A549 (cell line): ENCODE results near the gene PRKCQ. TPM values are rescaled to one million over a fixed set of nuclear protein-coding genes. Genes with fewer than 3 reads are reported as not detected.

Experiments
- ATAC-seq, 2 experiments: fragments of 200-7000 bp in 1 of 2; fragments of >200 bp in 1 of 2; cut with Nextera tagmentation in 1 of 2; cut with Tn5 transposase in 1 of 2; 3 replicates each; pipeline versions ENCODE4 v1.8.0 to v1.9.1; 2018 to 2020; ENCODE audit warnings: mild to moderate bottlenecking in 1 of 2, moderate library complexity in 1 of 2
- CTCF ChIA-PET: fragments of 300-600 bp; sonication (Branson Sonifier 250); formaldehyde crosslinking; extraction: SDS; loops from one replicate; lab custom pipeline; 2021; ENCODE audit warnings: antibody characterized with exemption, inconsistent platforms; lab: Yijun Ruan, JAX
- POLR2A ChIA-PET: fragments of 350-600 bp; formaldehyde crosslinking; extraction: SDS; loops from one replicate; lab custom pipeline; 2021; ENCODE audit warnings: antibody characterized with exemption, inconsistent platforms; lab: Yijun Ruan, JAX
- DNase-seq, 2 experiments: peaks; one replicate each; pipeline versions ENCODE4 v3.0.0 to v3.0.0-alpha.2; 2011 to 2016; ENCODE audit warnings: low read depth in 1 of 2, low spot score in 1 of 2
- FAIRE-seq: peaks from 2 replicates; lab custom pipeline; 2011; peaks lifted over from hg19 to GRCh38; lab: Jason Lieb, UNC
- H3K27ac ChIP-seq, 2 experiments: fragments of >200 bp; sonication (Bioruptor Twin); formaldehyde crosslinking; 3 replicates each; pipeline ENCODE4 v1.5.1; 2016 to 2017
- H3K4me1 ChIP-seq: fragments of >200 bp; sonication (Bioruptor Twin); formaldehyde crosslinking; 3 replicates; pipeline ENCODE4 v1.6.1; 2016
- H3K4me2 ChIP-seq: fragments of >200 bp; sonication (Bioruptor Twin); formaldehyde crosslinking; 3 replicates; pipeline ENCODE4 v1.6.1; 2016
- H3K4me3 ChIP-seq: fragments of >200 bp; sonication (Bioruptor Twin); formaldehyde crosslinking; 3 replicates; pipeline ENCODE4 v1.5.1; 2016
- H3K9me3 ChIP-seq: fragments of >200 bp; sonication (Bioruptor Twin); formaldehyde crosslinking; 3 replicates; pipeline ENCODE4 v1.6.1; 2016
- BHLHE40 ChIP-seq: IDR thresholded peaks from 2 replicates; pipeline ENCODE4 v1.6.1; 2012; ENCODE audit warnings: low read depth, low read length, inconsistent platforms
- CBX2 ChIP-seq: fragments of 200-600 bp; sonication (generic); IDR thresholded peaks from 2 replicates; pipeline ENCODE4 v1.6.1; 2016; ENCODE audit warnings: low read depth, mild to moderate bottlenecking, borderline replicate concordance
- CBX8 ChIP-seq: fragments of 200-600 bp; sonication (generic); IDR thresholded peaks from 2 replicates; pipeline ENCODE4 v1.6.1; 2016
- CHD2 ChIP-seq: fragments of 150-350 bp; IDR thresholded peaks from 2 replicates; pipeline ENCODE4 v1.6.1; 2014; ENCODE audit warnings: low read length; ENCODE audit not compliant: partially characterized antibody
- CHD4 ChIP-seq: fragments of 200-600 bp; sonication (generic); IDR thresholded peaks from 2 replicates; pipeline ENCODE4 v1.6.1; 2016; ENCODE audit warnings: antibody characterized with exemption, mild to moderate bottlenecking, borderline replicate concordance
- EHMT2 ChIP-seq: fragments of 200-600 bp; sonication (generic); IDR thresholded peaks from 2 replicates; pipeline ENCODE4 v1.6.1; 2016; ENCODE audit warnings: antibody characterized with exemption, low read depth, mild to moderate bottlenecking, moderate library complexity
- EP300 ChIP-seq, 2 experiments: fragments of >200 bp; sonication (Bioruptor Twin); formaldehyde crosslinking; IDR thresholded peaks; 2 replicates in 1 of 2; 3 replicates in 1 of 2; pipeline ENCODE4 v1.6.1; 2016 to 2017
- FOSB ChIP-seq: fragments of 250-450 bp; sonication (Bioruptor Pico); IDR thresholded peaks from 2 replicates; pipeline ENCODE4 v1.5.0; 2020; ENCODE audit warnings: mild to moderate bottlenecking, moderate library complexity
- GATA3 ChIP-seq: IDR thresholded peaks from 2 replicates; pipeline ENCODE4 v1.6.1; 2012; ENCODE audit warnings: borderline replicate concordance
- HDAC2 ChIP-seq: fragments of 200-600 bp; sonication (generic); IDR thresholded peaks from 2 replicates; pipeline ENCODE4 v1.6.1; 2016
- HOXB5 ChIP-seq: fragments of 250-450 bp; sonication (Bioruptor Pico); IDR thresholded peaks from 2 replicates; pipeline ENCODE4 v1.5.0; 2020; ENCODE audit warnings: mild to moderate bottlenecking, moderate library complexity
- NR3C1 ChIP-seq: fragments of >200 bp; sonication (Bioruptor Twin); formaldehyde crosslinking; IDR thresholded peaks from 3 replicates; pipeline ENCODE4 v1.6.1; 2017
- PHF8 ChIP-seq: fragments of 200-600 bp; sonication (generic); IDR thresholded peaks from 2 replicates; pipeline ENCODE4 v1.6.1; 2016; ENCODE audit warnings: low read depth, mild to moderate bottlenecking, antibody characterized with exemption, moderate library complexity, borderline replicate concordance
- POLR2AphosphoS2 ChIP-seq: conservative IDR thresholded peaks from 2 replicates; pipeline ENCODE4 v1.6.1; 2012; ENCODE audit warnings: low read length, improper control_type of control experiment, inconsistent platforms
- RARB ChIP-seq: fragments of 250-450 bp; sonication (Bioruptor Pico); IDR thresholded peaks from 2 replicates; pipeline ENCODE4 v1.8.0; 2021; ENCODE audit warnings: mild to moderate bottlenecking, moderate library complexity
- ZFP36 ChIP-seq: fragments of 450-650 bp; IDR thresholded peaks from 2 replicates; pipeline ENCODE4 v1.6.1; 2014; ENCODE audit warnings: borderline replicate concordance; ENCODE audit not compliant: partially characterized antibody
- WGBS: methylation state at CpG from one replicate; pipeline ENCODE4 v1.1.6; 2017; ENCODE audit errors: missing lambda C conversion rate; 5-methylcytosine and 5-hydroxymethylcytosine counted together
- polyA plus RNA-seq, 4 experiments: library from polyadenylated mRNA; depleted of rRNA in 3 of 4; stranded (reverse); fragments of >200 nt; fragmentation: RNase III in 1 of 4; extraction: RNeasy Plus Mini Kit Qiagen cat#74134 plus additional on column Dnase treatment in 1 of 4; gene quantifications; 2 replicates in 3 of 4; 3 replicates in 1 of 4; pipeline ENCODE4 v1.2.3, GENCODE V29; 2011 to 2017
- TF ChIP-seq, protein P1 (sequence below): fragments of >200 bp; sonication (Bioruptor Twin); formaldehyde crosslinking; IDR thresholded peaks from 3 replicates; pipeline ENCODE4 v1.6.1; 2016
- TF ChIP-seq, protein P2 (sequence below): fragments of 150-350 bp; IDR thresholded peaks from 2 replicates; pipeline ENCODE4 v1.6.1; 2014; ENCODE audit warnings: low read depth, mild to moderate bottlenecking, low read length
- TF ChIP-seq, protein P3 (sequence below): fragments of 250-450 bp; sonication (Bioruptor Pico); IDR thresholded peaks from 2 replicates; pipeline ENCODE4 v1.5.0; 2021; ENCODE audit warnings: mild to moderate bottlenecking, moderate library complexity, borderline replicate concordance
- TF ChIP-seq, protein P4 (sequence below): fragments of >200 bp; sonication (Bioruptor Twin); formaldehyde crosslinking; IDR thresholded peaks from 3 replicates; pipeline ENCODE4 v1.5.1; 2016

The PRKCQ gene
- polyA plus RNA-seq, 2 of the 4 experiments (the other 2 are of a cell fraction) = 3.7 to 7.1 TPM

DNA sequence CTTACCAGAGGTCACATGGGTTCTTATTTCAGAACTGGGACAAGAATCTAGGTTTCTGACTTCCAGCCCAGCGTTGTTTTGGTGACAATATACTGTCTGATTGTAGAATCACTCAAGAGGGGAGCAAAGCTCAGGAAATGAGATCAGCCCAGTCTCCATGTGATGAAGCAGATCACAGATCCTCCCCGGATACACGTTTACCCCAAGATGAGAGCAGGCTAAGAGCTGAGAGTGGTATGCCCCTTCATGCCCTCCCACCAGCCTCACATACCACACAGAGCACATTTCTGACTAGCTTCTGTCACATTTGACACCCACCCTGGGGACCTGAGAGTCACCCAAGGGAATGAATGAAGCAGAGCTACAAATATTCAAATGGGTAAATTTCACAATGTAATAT is 27.1 kb upstream of the PRKCQ start:
- ChIA-PET POLR2A (no interaction called here), CTCF (no interaction called here)
- no peaks in the 10 kb centered on the region for H3K9me3 ChIP-seq
- 57% methylated on average over 3 of the region's 3 CpGs for WGBS
- no peak overlapping the region for H3K4me3 ChIP-seq
- TF ChIP-seq CBX8 (no peak), CHD4 (no peak), ZFP36 (no peak), BHLHE40 (no peak), FOSB (CRISPR knock-in tag) (no peak)
- TF ChIP-seq, protein P1, sequence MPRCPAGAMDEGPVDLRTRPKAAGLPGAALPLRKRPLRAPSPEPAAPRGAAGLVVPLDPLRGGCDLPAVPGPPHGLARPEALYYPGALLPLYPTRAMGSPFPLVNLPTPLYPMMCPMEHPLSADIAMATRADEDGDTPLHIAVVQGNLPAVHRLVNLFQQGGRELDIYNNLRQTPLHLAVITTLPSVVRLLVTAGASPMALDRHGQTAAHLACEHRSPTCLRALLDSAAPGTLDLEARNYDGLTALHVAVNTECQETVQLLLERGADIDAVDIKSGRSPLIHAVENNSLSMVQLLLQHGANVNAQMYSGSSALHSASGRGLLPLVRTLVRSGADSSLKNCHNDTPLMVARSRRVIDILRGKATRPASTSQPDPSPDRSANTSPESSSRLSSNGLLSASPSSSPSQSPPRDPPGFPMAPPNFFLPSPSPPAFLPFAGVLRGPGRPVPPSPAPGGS = no peak
- H3K4me1 ChIP-seq = no peaks in the 10 kb centered on the region
- no peak for ATAC-seq
- DNase-seq = no peak
- no peak for FAIRE-seq
- no peak overlapping the region for H3K4me2 ChIP-seq
- H3K27ac ChIP-seq = no peak overlapping the region

DNA sequence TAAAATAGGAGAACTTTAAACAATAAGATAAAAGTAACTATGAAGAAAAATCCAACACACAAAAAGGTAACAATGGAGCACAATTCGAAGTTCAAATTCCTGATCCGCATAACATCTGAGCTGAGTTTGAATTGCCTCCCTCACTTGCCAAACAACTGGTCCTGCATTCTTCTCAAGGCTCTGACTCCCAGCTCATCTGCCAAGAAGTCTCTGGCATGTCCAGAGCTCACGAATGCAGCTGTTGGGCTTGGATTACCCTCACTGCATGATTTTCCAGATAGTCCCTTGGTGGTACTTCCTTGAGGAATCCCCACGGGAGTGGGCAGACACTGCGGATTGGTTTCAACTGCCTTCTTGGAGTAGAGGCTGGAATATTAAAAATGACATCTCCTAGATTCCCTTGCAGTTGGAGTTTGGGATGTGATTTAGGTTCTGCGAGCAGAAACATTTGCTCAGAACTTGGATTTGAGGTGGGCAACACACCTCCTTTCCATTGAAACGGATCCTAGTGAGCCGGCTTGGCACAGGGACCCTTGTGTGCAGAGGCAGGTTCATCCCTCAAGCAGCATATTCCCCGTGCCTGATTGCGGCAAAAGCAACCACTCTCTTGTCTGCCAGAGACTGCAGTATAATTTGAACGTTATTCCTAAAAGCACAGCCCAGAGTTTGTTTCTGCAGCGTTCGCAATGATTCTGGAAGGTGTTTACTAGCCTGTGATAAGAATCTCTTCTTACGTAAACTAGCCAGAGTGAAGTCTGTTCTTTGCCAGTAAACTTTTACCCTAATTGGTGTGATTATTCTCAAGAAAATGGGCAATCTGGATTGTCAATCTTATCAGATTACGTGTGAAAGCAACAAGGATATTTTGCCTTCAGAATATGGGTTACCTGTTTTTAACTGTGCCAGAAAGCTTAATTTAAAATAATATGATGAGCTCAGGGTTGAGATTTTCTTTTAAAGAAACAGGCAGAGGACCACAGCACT is 23.4 kb upstream of the PRKCQ start:
- 55% methylated on average over 15 of the region's 15 CpGs for WGBS
- H3K9me3 ChIP-seq = no peaks in the 10 kb centered on the region
- FAIRE-seq = no peak
- no peak overlapping the region for H3K4me2 ChIP-seq
- no peak overlapping the region for H3K4me3 ChIP-seq
- ChIA-PET POLR2A (no interaction called here), CTCF (interaction anchor here (1.0 to 1.2 kb wide), 2 partner anchors 21 to 23 kb away, joined by 3 read pairs; no protein-coding TSS in a partner anchor)
- no peak for DNase-seq
- no peak overlapping the region for H3K27ac ChIP-seq
- TF ChIP-seq GATA3 (no peak), CBX2 (no peak), PHF8 (no peak), RARB (CRISPR knock-in tag) (no peak), HDAC2 (no peak), EP300 (IDR thresholded peaks at IDR 0.05) (no peak), NR3C1 (no peak), CHD2 (no peak), EHMT2 (no peak), HOXB5 (no peak), POLR2AphosphoS2 (no peak), BHLHE40 (no peak), CBX8 (no peak)
- TF ChIP-seq, protein P1 = no peak
- TF ChIP-seq, protein P2, sequence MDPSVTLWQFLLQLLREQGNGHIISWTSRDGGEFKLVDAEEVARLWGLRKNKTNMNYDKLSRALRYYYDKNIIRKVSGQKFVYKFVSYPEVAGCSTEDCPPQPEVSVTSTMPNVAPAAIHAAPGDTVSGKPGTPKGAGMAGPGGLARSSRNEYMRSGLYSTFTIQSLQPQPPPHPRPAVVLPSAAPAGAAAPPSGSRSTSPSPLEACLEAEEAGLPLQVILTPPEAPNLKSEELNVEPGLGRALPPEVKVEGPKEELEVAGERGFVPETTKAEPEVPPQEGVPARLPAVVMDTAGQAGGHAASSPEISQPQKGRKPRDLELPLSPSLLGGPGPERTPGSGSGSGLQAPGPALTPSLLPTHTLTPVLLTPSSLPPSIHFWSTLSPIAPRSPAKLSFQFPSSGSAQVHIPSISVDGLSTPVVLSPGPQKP = no peak
- TF ChIP-seq, protein P3, sequence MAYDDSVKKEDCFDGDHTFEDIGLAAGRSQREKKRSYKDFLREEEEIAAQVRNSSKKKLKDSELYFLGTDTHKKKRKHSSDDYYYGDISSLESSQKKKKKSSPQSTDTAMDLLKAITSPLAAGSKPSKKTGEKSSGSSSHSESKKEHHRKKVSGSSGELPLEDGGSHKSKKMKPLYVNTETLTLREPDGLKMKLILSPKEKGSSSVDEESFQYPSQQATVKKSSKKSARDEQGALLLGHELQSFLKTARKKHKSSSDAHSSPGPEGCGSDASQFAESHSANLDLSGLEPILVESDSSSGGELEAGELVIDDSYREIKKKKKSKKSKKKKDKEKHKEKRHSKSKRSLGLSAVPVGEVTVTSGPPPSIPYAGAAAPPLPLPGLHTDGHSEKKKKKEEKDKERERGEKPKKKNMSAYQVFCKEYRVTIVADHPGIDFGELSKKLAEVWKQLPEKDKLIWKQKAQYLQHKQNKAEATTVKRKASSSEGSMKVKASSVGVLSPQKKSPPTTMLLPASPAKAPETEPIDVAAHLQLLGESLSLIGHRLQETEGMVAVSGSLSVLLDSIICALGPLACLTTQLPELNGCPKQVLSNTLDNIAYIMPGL (CRISPR knock-in tag) = no peak
- TF ChIP-seq, protein P4, sequence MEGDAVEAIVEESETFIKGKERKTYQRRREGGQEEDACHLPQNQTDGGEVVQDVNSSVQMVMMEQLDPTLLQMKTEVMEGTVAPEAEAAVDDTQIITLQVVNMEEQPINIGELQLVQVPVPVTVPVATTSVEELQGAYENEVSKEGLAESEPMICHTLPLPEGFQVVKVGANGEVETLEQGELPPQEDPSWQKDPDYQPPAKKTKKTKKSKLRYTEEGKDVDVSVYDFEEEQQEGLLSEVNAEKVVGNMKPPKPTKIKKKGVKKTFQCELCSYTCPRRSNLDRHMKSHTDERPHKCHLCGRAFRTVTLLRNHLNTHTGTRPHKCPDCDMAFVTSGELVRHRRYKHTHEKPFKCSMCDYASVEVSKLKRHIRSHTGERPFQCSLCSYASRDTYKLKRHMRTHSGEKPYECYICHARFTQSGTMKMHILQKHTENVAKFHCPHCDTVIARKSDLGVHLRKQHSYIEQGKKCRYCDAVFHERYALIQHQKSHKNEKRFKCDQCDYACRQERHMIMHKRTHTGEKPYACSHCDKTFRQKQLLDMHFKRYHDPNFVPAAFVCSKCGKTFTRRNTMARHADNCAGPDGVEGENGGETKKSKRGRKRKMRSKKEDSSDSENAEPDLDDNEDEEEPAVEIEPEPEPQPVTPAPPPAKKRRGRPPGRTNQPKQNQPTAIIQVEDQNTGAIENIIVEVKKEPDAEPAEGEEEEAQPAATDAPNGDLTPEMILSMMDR = no peak
- ATAC-seq = no peak
- H3K4me1 ChIP-seq = no peaks in the 10 kb centered on the region
